ENCODE results near the gene DTD2.

- TF ChIP-seq, protein P1, sequence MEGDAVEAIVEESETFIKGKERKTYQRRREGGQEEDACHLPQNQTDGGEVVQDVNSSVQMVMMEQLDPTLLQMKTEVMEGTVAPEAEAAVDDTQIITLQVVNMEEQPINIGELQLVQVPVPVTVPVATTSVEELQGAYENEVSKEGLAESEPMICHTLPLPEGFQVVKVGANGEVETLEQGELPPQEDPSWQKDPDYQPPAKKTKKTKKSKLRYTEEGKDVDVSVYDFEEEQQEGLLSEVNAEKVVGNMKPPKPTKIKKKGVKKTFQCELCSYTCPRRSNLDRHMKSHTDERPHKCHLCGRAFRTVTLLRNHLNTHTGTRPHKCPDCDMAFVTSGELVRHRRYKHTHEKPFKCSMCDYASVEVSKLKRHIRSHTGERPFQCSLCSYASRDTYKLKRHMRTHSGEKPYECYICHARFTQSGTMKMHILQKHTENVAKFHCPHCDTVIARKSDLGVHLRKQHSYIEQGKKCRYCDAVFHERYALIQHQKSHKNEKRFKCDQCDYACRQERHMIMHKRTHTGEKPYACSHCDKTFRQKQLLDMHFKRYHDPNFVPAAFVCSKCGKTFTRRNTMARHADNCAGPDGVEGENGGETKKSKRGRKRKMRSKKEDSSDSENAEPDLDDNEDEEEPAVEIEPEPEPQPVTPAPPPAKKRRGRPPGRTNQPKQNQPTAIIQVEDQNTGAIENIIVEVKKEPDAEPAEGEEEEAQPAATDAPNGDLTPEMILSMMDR (conservative IDR thresholded peaks at IDR 0.05 in 1 of 2, IDR thresholded peaks at IDR 0.05 in 1 of 2; ENCODE audit: low read depth in 1 of 2, low read length in 2 of 2), result no peak
- no peak for TF ChIP-seq EZH2 (IDR thresholded peaks at IDR 0.05; ENCODE audit: low read length, missing control alignments)
These were observed 48.1 kb upstream of the DTD2 start for GRCh38 chr14:31505411-31505810.

Measured in fibroblast of lung (primary cell).